Colonic mucosa (tissue), 4 donors: ENCODE results near the gene MAGEF1. TPM values are rescaled to one million over a fixed set of nuclear protein-coding genes. Genes with fewer than 3 reads are reported as not detected.

ENCODE experiments used
- DNase-seq: peaks from one replicate; pipeline ENCODE4 v3.0.0-alpha.2; 2020
- H3K27ac ChIP-seq: fragments of 200-600 bp; one replicate; pipeline ENCODE4 v1.8.0; 2021
- H3K27me3 ChIP-seq: fragments of 200-600 bp; one replicate; pipeline ENCODE4 v1.8.0; 2021
- H3K36me3 ChIP-seq: fragments of 200-600 bp; one replicate; pipeline ENCODE4 v1.8.0; 2021
- H3K4me1 ChIP-seq: fragments of 200-600 bp; one replicate; pipeline ENCODE4 v1.8.0; 2021; ENCODE audit warnings: mild to moderate bottlenecking
- H3K4me3 ChIP-seq: fragments of 200-600 bp; one replicate; pipeline ENCODE4 v1.8.0; 2021
- H3K9ac ChIP-seq, 2 donors: one replicate each; pipeline ENCODE4 v1.7.0; 2013; ENCODE audit warnings: control low read depth in 2 of 2, low read depth in 2 of 2, low read length in 2 of 2
- H3K9me3 ChIP-seq: fragments of 200-600 bp; one replicate; pipeline ENCODE4 v1.8.0; 2021
- CTCF ChIP-seq: fragments of 200-600 bp; IDR thresholded peaks from one replicate; pipeline ENCODE4 v1.8.0; 2022; ENCODE audit warnings: antibody characterized with exemption, mild to moderate bottlenecking
- intact Hi-C: fragments of 100-400 bp; cut with DNase I; formaldehyde crosslinking; loops from one replicate; pipeline ENCODE4 v1.14.1; 2022
- total RNA-seq, 2 donors: library from RNA; stranded (reverse); fragmentation: NEBNext Ultra II Directional in 1 of 2; extraction: Animal tissue kit (Norgen Biotek cat#: 25700) in 1 of 2; gene quantifications; one replicate each; pipeline ENCODE4 v1.2.1, GENCODE V29; 2021
- donor health status: healthy.
- donor health status: DM: no; HTN: no; CAD: no.
- donor health status: DM: no; HTN: no; CAD: no.

Gene MAGEF1
- total RNA-seq, 2 donors from 2014 or later: 28.3 to 42.6 TPM

- H3K9ac ChIP-seq: no peak overlapping the region
- no peak overlapping the region for H3K4me3 ChIP-seq
- no peaks in the 10 kb centered on the region for H3K27me3 ChIP-seq
- no peak for DNase-seq
- TF ChIP-seq CTCF: no peak
- no peak overlapping the region for H3K27ac ChIP-seq
- H3K36me3 ChIP-seq: no peaks in the 10 kb centered on the region
- no peaks in the 10 kb centered on the region for H3K9me3 ChIP-seq
- intact Hi-C loops: loop anchor here (5.0 kb wide), 1 partner anchor 146 kb away; no protein-coding TSS in a partner anchor
- H3K4me1 ChIP-seq: peaks cover 14% of the 10 kb centered on the region
These were observed 1.7 kb upstream of the MAGEF1 start for GRCh38 chr3:184713521-184713920.

- intact Hi-C loops: loop anchor here (5.0 kb wide), 1 partner anchor 146 kb away; no protein-coding TSS in a partner anchor
- Histone ChIP-seq H3K4me3 (no peak overlapping the region), H3K36me3 (no peaks in the 10 kb centered on the region), H3K9ac (no peak overlapping the region), H3K9me3 (no peaks in the 10 kb centered on the region), H3K27me3 (no peaks in the 10 kb centered on the region), H3K27ac (no peak overlapping the region), H3K4me1 (peaks cover 14% of the 10 kb centered on the region)
- no peak for DNase-seq
- TF ChIP-seq CTCF: no peak
These were observed 1.1 kb upstream of the MAGEF1 start for GRCh38 chr3:184713040-184713355.

- Histone ChIP-seq H3K27ac (peak overlapping the region; percentile 79), H3K9me3 (no peaks in the 10 kb centered on the region), H3K4me1 (peaks cover 14% of the 10 kb centered on the region), H3K4me3 (peak overlapping the region; percentile 77), H3K27me3 (no peaks in the 10 kb centered on the region), H3K9ac (peak overlapping the region in 1 of 2 donors; percentile 79), H3K36me3 (no peaks in the 10 kb centered on the region)
- TF ChIP-seq CTCF: no peak
- no peak for DNase-seq
- intact Hi-C loops: loop anchor here (5.0 kb wide), 1 partner anchor 145 kb away; no protein-coding TSS in a partner anchor
These were observed 580 bp upstream of the MAGEF1 start for GRCh38 chr3:184712248-184713039.

- DNase-seq: peak; percentile 33
- intact Hi-C loops: loop anchor here (5.0 kb wide), 1 partner anchor 144 kb away; no protein-coding TSS in a partner anchor
These were observed 883 bp downstream of the MAGEF1 start for GRCh38 chr3:184710870-184711492.

GRCh38 chr3:184703657-184704056 lies 8.2 kb downstream of the MAGEF1 start:
- Histone ChIP-seq H3K4me3 (no peak overlapping the region), H3K9ac (no peak overlapping the region), H3K36me3 (no peaks in the 10 kb centered on the region), H3K9me3 (no peaks in the 10 kb centered on the region), H3K27me3 (no peaks in the 10 kb centered on the region), H3K27ac (no peak overlapping the region), H3K4me1 (no peaks in the 10 kb centered on the region)
- DNase-seq: no peak
- intact Hi-C loops: no loop called here
- TF ChIP-seq CTCF: no peak

More at GRCh38 chr3:184710870-184711492, 883 bp downstream of the MAGEF1 start:
- no peaks in the 10 kb centered on the region for H3K27me3 ChIP-seq
- H3K27ac ChIP-seq: peak overlapping the region; percentile 79
- no peaks in the 10 kb centered on the region for H3K9me3 ChIP-seq
- peaks cover 14% of the 10 kb centered on the region for H3K4me1 ChIP-seq
- H3K36me3 ChIP-seq: no peaks in the 10 kb centered on the region
- TF ChIP-seq CTCF: no peak
- H3K9ac ChIP-seq: peak overlapping the region; percentile 79 to 89
- H3K4me3 ChIP-seq: peak overlapping the region; percentile 77
